ES-I3 (cell line): Measurements from ENCODE around the gene SIDT2.

Experiments
- H3K36me3 ChIP-seq: 2 replicates; pipeline ENCODE4 v1.6.1; 2013; ENCODE audit warnings: mild to moderate bottlenecking, low read length, control low read depth, moderate library complexity; ENCODE audit not compliant: insufficient read depth
- H3K4me1 ChIP-seq: 2 replicates; pipeline ENCODE4 v1.6.1; 2013; ENCODE audit warnings: mild to moderate bottlenecking, control low read depth, low read length; ENCODE audit not compliant: insufficient read depth
- H3K9ac ChIP-seq: 2 replicates; pipeline ENCODE4 v1.6.1; 2013; ENCODE audit warnings: low read depth, mild to moderate bottlenecking, low read length, moderate library complexity
- H3K9me3 ChIP-seq: 2 replicates; pipeline ENCODE4 v1.6.1; 2013; ENCODE audit warnings: mild to moderate bottlenecking, low read length, moderate library complexity; ENCODE audit not compliant: control insufficient read depth, insufficient read depth

The SIDT2 gene

GRCh38 chr11:117212697-117213355 lies 34.3 kb downstream of the SIDT2 start:
- Histone ChIP-seq H3K36me3 (peaks cover 6% of the 10 kb centered on the region), H3K9me3 (no peaks in the 10 kb centered on the region)

GRCh38 chr11:117214404-117215110 lies 36.0 kb downstream of the SIDT2 start:
- Histone ChIP-seq H3K9ac (no peak overlapping the region), H3K9me3 (no peaks in the 10 kb centered on the region), H3K36me3 (peaks cover 16% of the 10 kb centered on the region), H3K4me1 (no peaks in the 10 kb centered on the region)

More at GRCh38 chr11:117212697-117213355, 34.3 kb downstream of the SIDT2 start:
- no peaks in the 10 kb centered on the region for H3K4me1 ChIP-seq
- no peak overlapping the region for H3K9ac ChIP-seq

DNA sequence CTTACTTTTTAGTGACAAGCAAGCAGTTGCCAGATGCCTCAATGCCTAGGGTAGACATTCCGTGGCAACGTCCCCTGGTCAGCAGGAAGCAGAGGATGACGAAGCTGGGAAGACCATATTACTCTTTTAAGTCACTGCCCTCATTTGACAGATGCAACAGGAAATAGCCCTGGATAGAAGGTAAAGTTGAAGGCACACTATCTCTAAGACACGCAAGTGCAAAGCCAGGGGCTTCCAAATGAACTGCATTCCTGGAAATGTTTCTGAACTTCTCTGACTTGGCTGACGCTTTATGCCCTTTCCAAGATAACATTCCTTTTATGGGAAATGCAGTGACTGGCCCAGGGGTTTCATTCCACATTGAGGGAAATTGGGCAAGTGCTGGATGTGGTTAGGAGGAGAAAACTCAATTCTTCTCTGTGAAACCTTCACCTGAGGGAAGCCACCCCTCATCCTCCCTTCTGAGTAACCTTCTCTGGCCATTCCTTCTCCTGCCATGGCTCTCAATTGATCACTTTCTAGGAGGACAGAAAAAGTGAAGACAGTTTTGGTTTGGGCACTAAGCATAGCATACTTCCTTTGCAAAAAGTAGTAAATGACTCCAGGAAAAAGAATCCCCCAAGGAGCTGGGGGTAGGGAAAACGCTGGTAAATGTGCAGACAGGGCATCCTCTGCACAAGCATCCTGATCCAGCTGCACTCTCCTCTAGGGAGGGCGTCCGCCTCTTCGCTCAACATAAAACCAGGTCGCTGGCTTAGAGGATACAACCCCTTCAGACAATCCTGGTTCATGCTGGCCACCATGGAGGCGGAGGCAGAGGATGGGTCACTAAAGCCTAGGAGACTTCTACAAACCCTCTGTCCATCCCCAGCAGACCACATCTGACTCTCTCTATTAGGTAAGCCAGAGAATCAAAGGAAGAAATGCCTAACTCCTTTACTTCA lies 38.9 kb downstream of the SIDT2 start:
- Histone ChIP-seq H3K4me1 (no peaks in the 10 kb centered on the region), H3K9ac (no peak overlapping the region), H3K9me3 (no peaks in the 10 kb centered on the region), H3K36me3 (peaks cover 20% of the 10 kb centered on the region)

GRCh38 chr11:117218133-117218915 lies 39.8 kb downstream of the SIDT2 start:
- Histone ChIP-seq H3K9me3 (no peaks in the 10 kb centered on the region), H3K36me3 (peaks cover 20% of the 10 kb centered on the region), H3K4me1 (no peaks in the 10 kb centered on the region), H3K9ac (no peak overlapping the region)

DNA sequence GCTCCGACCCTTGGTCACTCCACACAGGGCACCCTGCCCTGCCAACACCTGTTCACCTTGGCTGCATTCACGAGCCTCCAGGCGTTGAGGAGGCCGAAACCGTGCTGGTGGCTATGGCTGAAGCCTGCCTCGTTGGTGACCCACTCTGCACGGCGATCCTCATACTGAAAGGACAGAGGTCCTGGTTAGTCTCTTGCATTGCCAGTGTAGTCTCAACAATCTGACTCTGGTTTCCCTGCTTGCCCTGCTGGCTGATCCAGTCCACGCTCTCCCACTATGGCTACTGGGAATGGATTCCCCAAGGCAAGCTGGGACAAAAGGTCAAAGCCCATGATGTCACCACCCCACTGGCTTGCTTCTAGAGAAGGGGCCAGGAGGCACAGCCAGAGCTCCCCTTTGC lies 40.5 kb downstream of the SIDT2 start:
- H3K36me3 ChIP-seq = peaks cover 26% of the 10 kb centered on the region
- no peaks in the 10 kb centered on the region for H3K9me3 ChIP-seq
- H3K4me1 ChIP-seq = no peaks in the 10 kb centered on the region
- no peak overlapping the region for H3K9ac ChIP-seq

- no peaks in the 10 kb centered on the region for H3K4me1 ChIP-seq
- H3K9me3 ChIP-seq = no peaks in the 10 kb centered on the region
- H3K9ac ChIP-seq = no peak overlapping the region
- peaks cover 26% of the 10 kb centered on the region for H3K36me3 ChIP-seq
Observed at GRCh38 chr11:117219455-117219854, 40.9 kb downstream of the SIDT2 start.

DNA sequence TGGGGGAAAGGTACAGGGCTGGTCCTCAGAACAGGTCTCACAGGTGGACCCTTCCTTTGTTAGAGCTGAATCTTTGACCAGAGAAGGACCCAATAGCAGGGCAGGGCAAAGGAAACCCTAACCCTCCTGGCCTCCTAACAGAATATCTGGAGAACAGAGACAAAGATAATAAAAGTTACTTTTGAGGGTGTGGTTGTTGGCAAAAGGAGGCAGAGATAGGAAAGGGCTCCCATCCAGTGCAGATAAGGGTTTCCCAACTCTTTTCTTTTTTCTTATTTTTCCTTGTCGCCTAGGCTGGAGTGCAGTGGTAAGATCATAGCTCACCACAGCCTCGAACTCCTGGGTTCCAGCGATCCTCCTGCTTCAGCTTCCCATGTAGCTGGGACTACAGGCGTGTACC lies 41.5 kb downstream of the SIDT2 start:
- no peaks in the 10 kb centered on the region for H3K4me1 ChIP-seq
- H3K36me3 ChIP-seq = peaks cover 26% of the 10 kb centered on the region
- H3K9ac ChIP-seq = no peak overlapping the region
- H3K9me3 ChIP-seq = no peaks in the 10 kb centered on the region

DNA sequence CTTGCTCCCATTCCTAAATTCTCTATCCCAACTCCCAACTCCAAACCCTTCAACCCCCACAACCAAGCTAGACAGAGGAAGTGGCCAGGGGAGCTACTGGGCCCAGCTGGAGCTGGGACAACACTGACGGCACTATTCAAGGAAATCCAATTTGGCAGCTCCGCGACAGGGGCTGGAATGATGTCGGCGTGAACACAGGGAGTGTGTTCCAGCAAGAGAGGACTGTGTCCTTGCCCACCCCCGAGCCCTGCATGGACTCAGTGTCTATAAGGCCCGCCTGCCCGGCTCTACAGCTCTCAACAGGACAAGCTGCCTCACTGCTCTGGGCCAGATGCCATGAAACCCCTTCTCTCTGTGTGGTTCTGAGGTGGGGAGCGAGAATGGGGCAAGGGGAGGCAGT lies 42.0 kb downstream of the SIDT2 start:
- Histone ChIP-seq H3K9ac (no peak overlapping the region), H3K9me3 (no peaks in the 10 kb centered on the region), H3K4me1 (no peaks in the 10 kb centered on the region), H3K36me3 (peaks cover 26% of the 10 kb centered on the region)

DNA sequence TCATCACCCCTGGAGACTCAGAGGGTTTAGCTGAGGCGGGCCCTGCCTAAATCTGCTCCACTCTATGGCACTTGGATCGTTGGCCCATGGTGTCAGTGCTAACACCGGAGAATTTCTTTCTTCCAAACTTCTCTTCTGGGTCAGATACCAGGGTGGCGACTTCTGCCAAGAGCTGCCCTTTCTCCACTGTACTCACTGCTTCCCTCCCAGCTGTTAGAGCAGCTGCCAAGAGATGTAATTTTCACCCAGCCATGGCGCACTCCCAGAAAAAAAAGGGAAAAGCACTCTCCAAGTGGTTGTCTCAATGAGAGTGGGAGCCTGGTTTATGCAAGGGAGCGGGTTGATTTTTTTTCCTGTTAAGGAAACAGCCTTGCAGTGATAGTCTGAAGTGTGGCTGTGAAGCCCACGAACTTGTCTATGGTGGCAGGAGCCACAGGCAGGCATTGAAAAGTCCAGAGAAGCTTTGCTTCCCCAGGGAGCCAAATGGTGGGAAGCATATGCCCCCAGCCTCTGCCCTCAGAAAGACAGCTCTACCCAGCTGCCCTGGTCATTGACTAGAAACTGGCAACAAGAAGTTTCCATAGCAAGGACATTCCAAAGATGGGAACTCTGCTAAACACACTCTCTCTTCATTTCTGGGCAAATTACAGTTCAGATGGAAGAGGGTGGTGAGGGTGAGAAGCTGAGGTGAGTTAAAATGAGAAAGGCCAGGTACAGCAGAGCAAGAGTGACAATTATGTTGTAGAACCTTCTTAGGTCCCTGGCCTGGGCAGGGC lies 42.6 kb downstream of the SIDT2 start:
- peaks cover 22% of the 10 kb centered on the region for H3K36me3 ChIP-seq
- H3K4me1 ChIP-seq = no peaks in the 10 kb centered on the region
- no peaks in the 10 kb centered on the region for H3K9me3 ChIP-seq
- H3K9ac ChIP-seq = no peak overlapping the region

DNA sequence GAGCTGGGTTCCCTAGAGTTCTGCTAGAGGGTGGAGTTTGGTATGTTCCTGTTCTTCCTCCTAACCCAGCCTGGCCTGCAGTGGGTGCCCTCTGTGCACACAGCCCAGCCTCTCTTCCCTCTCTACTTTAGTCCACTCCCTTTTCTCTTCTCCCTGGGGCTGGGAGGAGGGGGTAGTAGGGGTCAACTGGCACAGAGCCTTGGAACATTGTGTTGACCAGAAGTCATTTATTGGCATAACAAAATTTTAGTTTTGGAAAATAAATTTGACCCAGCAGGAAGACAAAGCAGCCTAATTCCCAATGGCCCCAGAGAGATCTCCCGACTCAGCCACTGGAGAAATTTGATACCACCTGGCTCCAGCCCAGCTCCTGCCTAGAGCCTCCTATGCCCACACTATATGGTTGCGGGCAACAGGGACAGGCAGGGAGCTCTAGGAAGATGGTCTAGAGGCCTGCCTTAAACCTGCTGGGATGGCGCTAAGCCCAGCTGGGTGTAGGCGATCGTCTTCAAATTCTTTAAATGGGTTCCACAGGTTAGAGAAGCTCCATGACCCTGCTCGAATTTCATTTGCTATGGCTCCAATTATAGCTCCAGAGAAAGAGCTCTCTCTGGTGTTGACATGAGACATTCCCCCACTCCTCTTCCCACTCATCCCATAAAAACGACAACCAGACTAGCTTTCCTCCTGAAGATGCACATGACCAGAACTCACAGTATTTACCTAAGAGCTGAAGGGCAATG lies 43.4 kb downstream of the SIDT2 start:
- H3K9ac ChIP-seq = no peak overlapping the region
- H3K36me3 ChIP-seq = peaks cover 21% of the 10 kb centered on the region
- H3K4me1 ChIP-seq = no peaks in the 10 kb centered on the region
- no peaks in the 10 kb centered on the region for H3K9me3 ChIP-seq

GRCh38 chr11:117222991-117223740 lies 44.6 kb downstream of the SIDT2 start:
- no peaks in the 10 kb centered on the region for H3K9me3 ChIP-seq
- no peak overlapping the region for H3K9ac ChIP-seq
- H3K36me3 ChIP-seq = peaks cover 20% of the 10 kb centered on the region
- H3K4me1 ChIP-seq = no peaks in the 10 kb centered on the region
